ENCODE measurements around the gene ANKRD65.
A peak's percentile ranks its signal among the peaks of the same experiment; 100 is the strongest.

Gene ANKRD65

GRCh38 chr1:1426496-1427105 lies 5.5 kb upstream of the ANKRD65 start:
- Histone ChIP-seq H3K9me3 (ENCODE audit: insufficient read depth, low read depth, low read length) (no peaks in the 10 kb centered on the region), H3K4me1 (ENCODE audit: insufficient read depth, low read length) (peaks cover 23% of the 10 kb centered on the region), H3K9ac (ENCODE audit: low read depth, low read length) (peak overlapping the region; percentile 37; the same call in 1 of the 2 replicates), H3K36me3 (ENCODE audit: insufficient read depth, low read depth, low read length) (no peaks in the 10 kb centered on the region), H3K27me3 (ENCODE audit: insufficient read depth, low read length) (no peaks in the 10 kb centered on the region), H3K27ac (ENCODE audit: low read length) (no peak overlapping the region), H3K4me3 (ENCODE audit: low read length) (peak overlapping the region; percentile 50; the same call in 1 of the 2 replicates)

DNA sequence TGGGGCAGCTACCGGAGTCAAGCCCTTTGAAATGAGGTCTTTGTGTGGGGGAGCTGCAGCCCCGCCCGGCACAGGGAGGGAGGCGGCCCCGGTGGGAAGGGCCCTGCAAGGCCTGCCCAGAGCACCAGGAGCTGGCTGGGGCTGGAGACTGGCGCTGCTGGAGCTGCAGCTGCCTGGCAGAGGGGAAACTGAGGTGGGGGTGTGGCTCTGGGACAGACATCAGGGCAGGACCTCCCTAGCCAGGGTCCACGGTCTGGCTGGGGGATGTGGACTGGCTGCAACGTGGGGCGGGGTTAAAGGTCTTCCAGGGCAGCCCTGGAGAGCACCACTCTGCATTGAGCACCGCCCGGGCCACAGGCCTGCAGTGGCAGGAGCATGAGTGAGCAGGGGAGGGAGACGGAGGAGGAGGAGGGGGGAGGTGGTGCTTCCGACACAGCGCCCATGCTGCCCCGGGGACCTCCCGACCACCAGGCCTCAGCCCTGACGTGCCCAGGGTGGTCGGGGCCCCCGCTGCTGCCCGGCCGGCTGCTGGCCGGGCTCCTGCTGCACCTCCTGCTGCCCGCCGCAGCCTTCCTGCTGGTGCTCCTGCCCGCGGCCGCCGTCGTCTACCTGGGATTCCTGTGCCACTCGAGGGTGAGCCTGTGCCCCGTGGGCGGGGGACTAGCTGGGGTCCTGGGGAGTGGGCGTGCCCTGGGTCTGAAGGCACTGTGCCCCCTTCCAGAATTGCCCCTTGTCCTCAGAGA lies 4.8 kb upstream of the ANKRD65 start:
- Histone ChIP-seq H3K9ac (ENCODE audit: low read depth, low read length) (peak overlapping the region; percentile 37; the same call in 1 of the 2 replicates), H3K27ac (ENCODE audit: low read length) (no peak overlapping the region), H3K4me3 (ENCODE audit: low read length) (peak overlapping the region; percentile 50; the same call in 1 of the 2 replicates), H3K36me3 (ENCODE audit: insufficient read depth, low read depth, low read length) (no peaks in the 10 kb centered on the region), H3K4me1 (ENCODE audit: insufficient read depth, low read length) (peaks cover 26% of the 10 kb centered on the region), H3K9me3 (ENCODE audit: insufficient read depth, low read depth, low read length) (no peaks in the 10 kb centered on the region), H3K27me3 (ENCODE audit: insufficient read depth, low read length) (no peaks in the 10 kb centered on the region; the same call in 1 of the 2 replicates)

DNA sequence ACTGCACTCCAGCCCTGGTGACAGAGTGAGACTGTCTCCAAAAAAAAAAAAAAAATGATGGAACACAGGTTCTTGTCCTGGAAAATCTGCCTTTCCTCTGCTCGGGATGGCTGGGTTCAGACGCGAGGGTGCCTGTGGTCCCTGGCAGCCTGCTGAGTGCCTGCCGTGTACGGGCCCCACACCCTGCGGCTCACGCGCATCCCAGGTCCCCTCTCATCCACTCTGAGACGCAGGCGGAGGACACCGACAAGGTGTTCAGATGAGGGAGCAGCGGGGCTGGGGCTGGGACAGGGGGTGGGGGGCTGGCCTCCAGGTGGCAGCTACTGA lies 4.3 kb upstream of the ANKRD65 start:
- Histone ChIP-seq H3K27ac (ENCODE audit: low read length) (no peak overlapping the region), H3K9ac (ENCODE audit: low read depth, low read length) (no peak overlapping the region), H3K4me1 (ENCODE audit: insufficient read depth, low read length) (peaks cover 27% of the 10 kb centered on the region), H3K36me3 (ENCODE audit: insufficient read depth, low read depth, low read length) (no peaks in the 10 kb centered on the region), H3K9me3 (ENCODE audit: insufficient read depth, low read depth, low read length) (no peaks in the 10 kb centered on the region), H3K27me3 (ENCODE audit: insufficient read depth, low read length) (no peaks in the 10 kb centered on the region; the same call in 1 of the 2 replicates), H3K4me3 (ENCODE audit: low read length) (no peak overlapping the region)

GRCh38 chr1:1424707-1425106 lies 3.6 kb upstream of the ANKRD65 start:
- H3K9me3 ChIP-seq (ENCODE audit: insufficient read depth, low read depth, low read length) = no peaks in the 10 kb centered on the region
- H3K27me3 ChIP-seq (ENCODE audit: insufficient read depth, low read length) = peaks cover under 1% of the 10 kb centered on the region; the same call in 1 of the 2 replicates
- H3K9ac ChIP-seq (ENCODE audit: low read depth, low read length) = no peak overlapping the region
- no peaks in the 10 kb centered on the region for H3K36me3 ChIP-seq (ENCODE audit: insufficient read depth, low read depth, low read length)
- H3K4me1 ChIP-seq (ENCODE audit: insufficient read depth, low read length) = peaks cover 23% of the 10 kb centered on the region
- no peak overlapping the region for H3K27ac ChIP-seq (ENCODE audit: low read length)
- no peak overlapping the region for H3K4me3 ChIP-seq (ENCODE audit: low read length)

DNA sequence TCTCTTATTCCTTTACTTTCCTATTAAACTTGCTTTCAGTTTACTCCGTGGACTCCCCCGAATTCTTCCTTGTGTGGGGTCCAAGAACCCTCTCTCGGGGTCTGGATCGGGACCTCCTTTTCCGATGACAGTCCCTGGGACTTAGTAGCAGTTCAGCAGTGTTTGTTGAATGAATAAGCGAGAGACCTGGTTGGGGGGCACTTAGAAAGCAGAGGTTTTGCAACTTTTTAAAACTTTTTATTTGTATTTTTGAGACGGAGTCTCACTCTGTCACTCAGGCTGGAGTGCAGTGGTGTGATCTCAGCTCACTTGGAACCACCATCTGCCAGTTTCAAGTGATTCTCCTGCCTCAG lies 2.1 kb upstream of the ANKRD65 start:
- H3K4me1 ChIP-seq (ENCODE audit: insufficient read depth, low read length) = peaks cover 23% of the 10 kb centered on the region
- no peaks in the 10 kb centered on the region for H3K9me3 ChIP-seq (ENCODE audit: insufficient read depth, low read depth, low read length)
- H3K27ac ChIP-seq (ENCODE audit: low read length) = no peak overlapping the region
- no peak overlapping the region for H3K9ac ChIP-seq (ENCODE audit: low read depth, low read length)
- H3K4me3 ChIP-seq (ENCODE audit: low read length) = no peak overlapping the region
- peaks cover 12% of the 10 kb centered on the region; the same call in 1 of the 2 replicates for H3K27me3 ChIP-seq (ENCODE audit: insufficient read depth, low read length)
- no peaks in the 10 kb centered on the region for H3K36me3 ChIP-seq (ENCODE audit: insufficient read depth, low read depth, low read length)

DNA sequence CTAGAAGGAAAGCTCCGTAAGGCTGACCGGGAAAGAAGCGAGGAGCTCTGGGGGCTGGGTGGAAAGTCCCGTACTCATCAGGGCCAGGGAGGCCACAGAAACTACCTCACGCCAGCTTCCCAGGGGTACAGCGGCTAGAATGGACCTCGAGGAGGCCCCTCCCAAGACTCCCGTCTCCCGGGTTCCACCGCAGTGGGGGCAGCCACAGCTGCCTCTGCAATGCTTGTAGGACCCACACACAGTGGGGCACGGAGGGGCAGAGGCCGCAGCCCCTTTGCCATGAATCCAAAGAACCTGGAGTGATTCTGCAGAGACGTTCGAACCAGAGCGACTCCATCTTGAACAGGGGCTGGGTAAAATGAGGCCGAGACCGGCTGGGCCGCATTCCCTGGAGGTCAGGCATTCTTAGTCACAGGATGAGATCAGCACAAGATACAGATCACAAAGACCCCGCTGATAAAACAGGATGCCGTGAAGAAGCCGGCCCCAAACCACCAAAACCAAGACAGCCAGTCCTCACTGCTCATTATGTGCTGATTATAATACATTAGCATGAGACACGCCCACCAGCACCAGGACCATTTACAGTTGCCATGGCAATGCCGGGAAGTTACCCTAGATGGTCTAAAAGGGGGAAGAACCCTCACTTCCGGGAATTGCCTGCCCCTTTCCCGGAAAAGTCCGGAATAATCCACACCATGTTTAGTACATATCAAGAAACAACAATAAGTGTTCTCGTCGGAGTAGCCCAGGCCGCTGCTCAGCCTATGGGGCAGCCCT lies 1.6 kb upstream of the ANKRD65 start:
- peaks cover 12% of the 10 kb centered on the region; the same call in 1 of the 2 replicates for H3K27me3 ChIP-seq (ENCODE audit: insufficient read depth, low read length)
- H3K27ac ChIP-seq (ENCODE audit: low read length) = no peak overlapping the region
- peaks cover 23% of the 10 kb centered on the region for H3K4me1 ChIP-seq (ENCODE audit: insufficient read depth, low read length)
- peak overlapping the region; percentile 38; the same call in 1 of the 2 replicates for H3K9ac ChIP-seq (ENCODE audit: low read depth, low read length)
- no peaks in the 10 kb centered on the region for H3K9me3 ChIP-seq (ENCODE audit: insufficient read depth, low read depth, low read length)
- H3K36me3 ChIP-seq (ENCODE audit: insufficient read depth, low read depth, low read length) = no peaks in the 10 kb centered on the region
- no peak overlapping the region for H3K4me3 ChIP-seq (ENCODE audit: low read length)

DNA sequence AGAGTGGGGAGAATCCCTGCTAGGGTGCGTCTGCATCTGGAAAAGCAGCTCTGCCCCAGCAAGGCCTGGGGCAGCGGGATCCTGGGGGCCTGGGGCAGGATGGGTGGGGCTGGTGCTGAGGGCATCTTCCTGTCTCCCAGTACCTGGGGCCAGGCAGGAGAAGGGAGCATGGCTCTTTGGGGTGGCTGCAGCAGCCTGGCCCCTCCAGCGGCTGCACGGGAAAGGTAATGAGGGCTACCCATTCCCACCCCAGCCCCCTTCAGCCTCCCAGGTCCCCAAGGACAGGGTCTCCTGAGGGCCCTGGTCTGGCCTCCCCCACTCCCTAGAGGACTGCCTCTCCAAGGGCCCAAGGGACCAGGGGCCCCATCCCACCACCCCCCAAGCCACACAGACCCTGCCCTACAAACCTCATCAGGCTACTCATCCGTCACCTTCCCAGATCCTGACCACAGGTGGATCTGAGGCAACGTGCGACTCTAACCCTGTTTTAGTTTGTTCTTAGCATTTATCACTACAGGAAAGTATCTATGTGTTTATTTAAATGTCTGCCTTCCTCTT lies 910 bp upstream of the ANKRD65 start:
- H3K9me3 ChIP-seq (ENCODE audit: insufficient read depth, low read depth, low read length) = no peaks in the 10 kb centered on the region
- H3K9ac ChIP-seq (ENCODE audit: low read depth, low read length) = 0 out of 2 replicates have a peak overlapping the region, but pooled peaks have one; percentile 38
- H3K36me3 ChIP-seq (ENCODE audit: insufficient read depth, low read depth, low read length) = no peaks in the 10 kb centered on the region
- peaks cover 23% of the 10 kb centered on the region for H3K4me1 ChIP-seq (ENCODE audit: insufficient read depth, low read length)
- no peak overlapping the region for H3K4me3 ChIP-seq (ENCODE audit: low read length)
- no peak overlapping the region for H3K27ac ChIP-seq (ENCODE audit: low read length)
- H3K27me3 ChIP-seq (ENCODE audit: insufficient read depth, low read length) = peaks cover 12% of the 10 kb centered on the region; the same call in 1 of the 2 replicates

DNA sequence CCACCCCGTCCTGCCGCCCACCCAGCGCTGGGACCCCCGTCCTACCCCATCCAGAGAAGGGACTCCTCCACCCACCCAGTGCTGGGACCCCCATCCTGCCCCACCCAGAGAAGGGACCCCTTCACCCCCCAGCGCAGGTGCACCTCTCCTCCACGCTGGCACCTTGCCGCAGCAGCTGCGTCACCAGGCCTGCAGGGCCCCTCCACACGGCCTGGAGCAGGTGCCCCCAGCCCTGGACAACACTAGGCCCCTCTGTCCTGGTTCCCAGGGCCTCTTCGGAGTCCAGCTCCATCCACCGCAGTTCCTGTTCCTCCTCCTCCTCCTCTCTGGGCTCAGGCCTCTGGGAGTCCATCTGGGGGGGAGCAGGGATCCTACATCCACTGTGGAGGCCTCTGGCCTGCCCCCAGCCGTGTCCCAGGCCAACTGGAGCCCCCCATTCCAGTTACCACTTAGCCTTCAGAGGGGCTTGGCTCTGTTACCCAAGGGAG lies 378 bp downstream of the ANKRD65 start:
- H3K9ac ChIP-seq (ENCODE audit: low read depth, low read length) = no peak overlapping the region
- H3K36me3 ChIP-seq (ENCODE audit: insufficient read depth, low read depth, low read length) = no peaks in the 10 kb centered on the region
- no peaks in the 10 kb centered on the region for H3K9me3 ChIP-seq (ENCODE audit: insufficient read depth, low read depth, low read length)
- H3K27ac ChIP-seq (ENCODE audit: low read length) = no peak overlapping the region
- H3K27me3 ChIP-seq (ENCODE audit: insufficient read depth, low read length) = peaks cover 12% of the 10 kb centered on the region; the same call in 1 of the 2 replicates
- no peak overlapping the region for H3K4me3 ChIP-seq (ENCODE audit: low read length)
- H3K4me1 ChIP-seq (ENCODE audit: insufficient read depth, low read length) = peaks cover 16% of the 10 kb centered on the region

DNA sequence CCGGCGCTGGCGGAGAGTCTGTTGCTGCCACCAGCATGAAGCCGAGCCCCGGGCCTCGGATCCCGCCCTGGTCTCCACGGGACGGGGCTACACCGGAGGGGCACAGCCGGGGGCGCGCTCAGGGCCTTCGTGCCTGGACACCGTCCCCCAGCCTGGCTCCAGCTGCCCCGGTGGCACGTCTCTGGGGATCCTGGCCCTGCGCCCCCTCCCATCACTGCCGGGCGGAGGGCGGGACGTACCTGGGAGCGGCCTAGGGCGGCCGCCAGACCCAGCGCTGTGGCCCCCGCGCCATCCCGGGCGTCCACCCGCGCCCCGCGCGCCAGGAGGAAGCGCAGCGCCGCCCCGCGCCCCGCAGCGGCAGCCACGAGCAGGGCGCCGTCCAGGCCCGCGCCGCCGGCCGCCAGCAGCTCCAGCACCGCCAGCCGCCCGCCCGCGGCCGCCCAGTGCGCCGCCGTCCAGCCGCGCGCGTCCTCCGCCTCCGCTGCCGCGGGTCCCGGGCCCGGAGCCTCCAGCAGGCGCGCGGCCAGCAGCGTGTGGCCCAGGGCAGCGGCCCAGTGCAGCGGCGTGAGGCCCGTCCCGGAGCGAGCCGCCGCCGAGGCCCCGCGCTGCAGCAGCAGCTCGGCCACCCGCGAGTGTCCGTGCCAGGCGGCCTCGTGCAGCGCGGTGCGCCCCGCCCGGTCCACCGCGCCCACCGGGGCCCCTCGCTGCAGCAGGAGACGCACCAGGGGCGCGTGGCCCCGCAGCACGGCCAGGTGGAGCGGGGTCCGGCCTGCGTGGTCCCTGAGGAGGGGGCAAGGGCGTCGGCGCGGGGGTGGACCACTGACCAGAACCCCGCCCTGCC lies 1.0 kb downstream of the ANKRD65 start:
- no peaks in the 10 kb centered on the region for H3K36me3 ChIP-seq (ENCODE audit: insufficient read depth, low read depth, low read length)
- peaks cover 12% of the 10 kb centered on the region; the same call in 1 of the 2 replicates for H3K27me3 ChIP-seq (ENCODE audit: insufficient read depth, low read length)
- H3K9ac ChIP-seq (ENCODE audit: low read depth, low read length) = 0 out of 2 replicates have a peak overlapping the region, but pooled peaks have one; percentile 27
- no peaks in the 10 kb centered on the region for H3K9me3 ChIP-seq (ENCODE audit: insufficient read depth, low read depth, low read length)
- H3K27ac ChIP-seq (ENCODE audit: low read length) = no peak overlapping the region
- H3K4me3 ChIP-seq (ENCODE audit: low read length) = no peak overlapping the region; the same call in 1 of the 2 replicates
- peaks cover 15% of the 10 kb centered on the region for H3K4me1 ChIP-seq (ENCODE audit: insufficient read depth, low read length)

- H3K36me3 ChIP-seq (ENCODE audit: insufficient read depth, low read depth, low read length) = no peaks in the 10 kb centered on the region
- no peaks in the 10 kb centered on the region for H3K9me3 ChIP-seq (ENCODE audit: insufficient read depth, low read depth, low read length)
- H3K4me1 ChIP-seq (ENCODE audit: insufficient read depth, low read length) = peaks cover 15% of the 10 kb centered on the region
- 0 out of 2 replicates have a peak overlapping the region, but pooled peaks have one; percentile 27 for H3K9ac ChIP-seq (ENCODE audit: low read depth, low read length)
- H3K27me3 ChIP-seq (ENCODE audit: insufficient read depth, low read length) = peaks cover 12% of the 10 kb centered on the region; the same call in 1 of the 2 replicates
- no peak overlapping the region for H3K27ac ChIP-seq (ENCODE audit: low read length)
- H3K4me3 ChIP-seq (ENCODE audit: low read length) = no peak overlapping the region
Observed at GRCh38 chr1:1419363-1419812, 1.7 kb downstream of the ANKRD65 start.

Data from iPS-20b (cell line).